Kidney epithelial cell (primary cell): Measurements from ENCODE around the gene ELOVL6. TPM values are rescaled to one million over a fixed set of nuclear protein-coding genes. Genes with fewer than 3 reads are reported as not detected.

ENCODE experiments used
- DNase-seq: peaks from one replicate; pipeline ENCODE4 v3.0.0-alpha.2; 2010; ENCODE audit warnings: low read depth
- H3K27me3 ChIP-seq: 2 replicates; pipeline ENCODE4 v1.6.0; 2011; ENCODE audit warnings: low read length; ENCODE audit not compliant: control insufficient read depth, insufficient read depth
- H3K36me3 ChIP-seq: 2 replicates; pipeline ENCODE4 v1.5.1; 2011; ENCODE audit warnings: low read length; ENCODE audit not compliant: control insufficient read depth, insufficient read depth
- H3K4me3 ChIP-seq: 2 replicates; pipeline ENCODE4 v1.5.1; 2011; ENCODE audit warnings: low read depth, mild to moderate bottlenecking, control low read depth, low read length
- total RNA-seq: library from RNA; depleted of rRNA; stranded (reverse); fragments of >200 nt; gene quantifications from 2 replicates; pipeline ENCODE4 v1.2.3, GENCODE V29; 2015
- TF ChIP-seq, protein P1 (sequence below): IDR thresholded peaks from 2 replicates; pipeline ENCODE4 v1.5.1; 2011; ENCODE audit warnings: mild to moderate bottlenecking, moderate library complexity, low read length, control low read depth, inconsistent platforms; ENCODE audit not compliant: insufficient read depth, poor library complexity, severe bottlenecking

The ELOVL6 gene
- total RNA-seq, 1 donor from 2014 or later = 21.6 TPM

DNA sequence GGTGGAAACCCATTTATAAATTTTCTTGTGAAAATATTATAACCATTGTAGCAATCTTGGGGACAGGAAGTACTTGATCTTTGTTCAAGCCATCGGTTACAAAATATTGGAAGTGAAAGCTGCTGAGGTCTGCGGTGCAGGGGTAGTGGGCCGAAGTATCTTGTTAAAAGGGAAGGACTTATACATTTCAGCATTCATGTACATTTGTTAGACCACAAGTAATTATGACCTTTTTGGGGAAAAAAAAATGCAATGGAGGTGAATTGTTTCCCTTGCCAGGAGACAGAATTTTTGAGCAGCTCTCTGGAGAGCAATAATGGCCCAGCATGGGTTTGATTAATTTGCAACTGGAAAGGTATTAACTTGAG, 164.4 kb downstream of the ELOVL6 start:
- TF ChIP-seq, protein P1, sequence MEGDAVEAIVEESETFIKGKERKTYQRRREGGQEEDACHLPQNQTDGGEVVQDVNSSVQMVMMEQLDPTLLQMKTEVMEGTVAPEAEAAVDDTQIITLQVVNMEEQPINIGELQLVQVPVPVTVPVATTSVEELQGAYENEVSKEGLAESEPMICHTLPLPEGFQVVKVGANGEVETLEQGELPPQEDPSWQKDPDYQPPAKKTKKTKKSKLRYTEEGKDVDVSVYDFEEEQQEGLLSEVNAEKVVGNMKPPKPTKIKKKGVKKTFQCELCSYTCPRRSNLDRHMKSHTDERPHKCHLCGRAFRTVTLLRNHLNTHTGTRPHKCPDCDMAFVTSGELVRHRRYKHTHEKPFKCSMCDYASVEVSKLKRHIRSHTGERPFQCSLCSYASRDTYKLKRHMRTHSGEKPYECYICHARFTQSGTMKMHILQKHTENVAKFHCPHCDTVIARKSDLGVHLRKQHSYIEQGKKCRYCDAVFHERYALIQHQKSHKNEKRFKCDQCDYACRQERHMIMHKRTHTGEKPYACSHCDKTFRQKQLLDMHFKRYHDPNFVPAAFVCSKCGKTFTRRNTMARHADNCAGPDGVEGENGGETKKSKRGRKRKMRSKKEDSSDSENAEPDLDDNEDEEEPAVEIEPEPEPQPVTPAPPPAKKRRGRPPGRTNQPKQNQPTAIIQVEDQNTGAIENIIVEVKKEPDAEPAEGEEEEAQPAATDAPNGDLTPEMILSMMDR = no peak
- no peak overlapping the region for H3K4me3 ChIP-seq
- H3K36me3 ChIP-seq = no peaks in the 10 kb centered on the region
- no peaks in the 10 kb centered on the region for H3K27me3 ChIP-seq
- DNase-seq = no peak

DNA sequence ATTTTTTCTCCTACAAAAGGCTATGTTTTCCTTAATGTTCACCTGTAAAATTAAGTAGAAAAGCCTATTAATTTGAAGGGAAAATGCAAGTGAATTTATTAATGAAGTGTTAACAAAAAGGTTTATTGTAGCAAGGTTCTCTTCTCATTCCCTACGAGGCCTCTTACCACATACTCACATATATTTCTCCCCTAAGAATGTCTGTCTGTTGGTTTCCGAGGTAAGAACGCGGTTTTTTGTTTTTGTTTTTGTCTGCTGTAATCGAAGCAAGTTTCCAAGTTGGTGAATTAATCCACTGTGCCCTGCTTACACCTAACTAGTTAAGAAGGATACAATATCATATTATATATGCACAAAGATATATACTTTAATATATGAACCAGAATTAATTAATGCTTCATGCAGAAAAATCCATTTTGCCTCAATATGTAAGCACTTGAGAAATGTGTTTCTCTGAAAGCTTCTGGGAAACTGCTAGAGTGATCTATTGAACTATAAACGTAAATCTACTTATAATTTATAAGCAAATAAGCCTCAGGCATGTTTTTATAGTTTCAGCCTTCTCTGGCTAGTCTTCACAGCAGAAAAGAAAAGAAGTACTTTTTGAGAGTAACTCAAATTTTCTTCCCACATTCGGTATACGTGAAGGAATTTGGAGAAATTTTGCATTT, 164.9 kb downstream of the ELOVL6 start:
- no peak for DNase-seq
- no peaks in the 10 kb centered on the region for H3K36me3 ChIP-seq
- TF ChIP-seq, protein P1 = no peak
- no peaks in the 10 kb centered on the region for H3K27me3 ChIP-seq
- H3K4me3 ChIP-seq = no peak overlapping the region

DNA sequence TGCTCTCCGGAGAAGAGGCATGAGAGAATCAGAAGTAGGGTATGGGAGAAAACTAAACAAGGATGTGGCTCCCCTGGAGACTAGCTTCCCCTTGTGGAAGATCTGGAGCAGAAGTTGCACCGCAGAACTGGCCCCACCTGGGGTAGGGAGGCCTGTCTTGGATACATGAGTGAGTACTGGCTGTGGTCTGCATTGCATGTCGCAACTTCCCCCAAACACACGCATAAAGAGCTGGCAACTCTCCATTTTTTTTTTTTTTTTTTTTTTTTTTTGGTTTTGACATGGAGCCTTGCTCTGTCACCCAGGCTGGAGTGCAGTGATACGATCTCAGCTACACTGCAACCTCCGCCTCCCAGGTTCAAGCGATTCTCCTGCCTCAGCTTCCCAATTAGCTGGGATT, 165.8 kb downstream of the ELOVL6 start:
- Histone ChIP-seq H3K27me3 (no peaks in the 10 kb centered on the region), H3K36me3 (no peaks in the 10 kb centered on the region), H3K4me3 (no peak overlapping the region)
- TF ChIP-seq, protein P1 = no peak
- no peak for DNase-seq

DNA sequence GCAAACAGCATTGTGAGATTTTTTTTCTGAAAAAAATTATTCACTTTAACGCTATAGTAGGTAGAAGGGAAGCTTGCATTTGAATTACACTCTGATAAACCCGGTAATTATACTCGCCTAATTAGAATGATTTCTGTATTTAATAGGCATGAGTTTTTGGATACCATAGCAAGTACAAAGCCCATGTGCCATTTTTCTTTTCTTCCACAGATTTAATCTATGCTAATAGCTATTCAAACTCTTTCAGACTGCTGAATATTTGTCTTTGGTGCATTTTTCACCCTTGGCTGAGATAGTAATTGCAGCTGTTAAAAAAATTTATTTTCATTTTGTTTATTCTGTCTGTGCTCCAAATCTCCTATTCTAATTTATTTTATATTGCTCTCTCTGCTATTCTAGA, 172.7 kb downstream of the ELOVL6 start:
- Histone ChIP-seq H3K27me3 (no peaks in the 10 kb centered on the region), H3K36me3 (no peaks in the 10 kb centered on the region), H3K4me3 (no peak overlapping the region)
- TF ChIP-seq, protein P1 = no peak
- DNase-seq = no peak

DNA sequence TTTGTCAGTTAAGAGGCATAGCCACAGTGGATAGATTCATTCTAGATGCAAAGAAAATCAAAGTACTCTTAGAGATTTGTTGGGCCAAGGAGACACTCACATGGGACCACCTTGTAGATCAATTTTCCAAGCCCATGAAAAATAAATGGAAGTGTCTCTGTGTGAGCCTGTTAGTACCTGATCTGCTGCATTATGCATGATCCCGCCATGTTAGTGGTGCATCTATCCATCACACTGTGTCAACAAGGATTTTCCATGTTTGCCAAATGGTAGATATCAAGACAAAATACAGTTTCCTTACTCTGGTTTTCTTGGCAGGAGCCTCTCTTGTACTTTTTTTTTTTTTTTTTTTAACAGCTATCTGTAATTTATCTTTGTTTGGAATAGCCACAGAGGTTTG, 173.4 kb downstream of the ELOVL6 start:
- no peak for DNase-seq
- TF ChIP-seq, protein P1 = no peak
- no peaks in the 10 kb centered on the region for H3K27me3 ChIP-seq

DNA sequence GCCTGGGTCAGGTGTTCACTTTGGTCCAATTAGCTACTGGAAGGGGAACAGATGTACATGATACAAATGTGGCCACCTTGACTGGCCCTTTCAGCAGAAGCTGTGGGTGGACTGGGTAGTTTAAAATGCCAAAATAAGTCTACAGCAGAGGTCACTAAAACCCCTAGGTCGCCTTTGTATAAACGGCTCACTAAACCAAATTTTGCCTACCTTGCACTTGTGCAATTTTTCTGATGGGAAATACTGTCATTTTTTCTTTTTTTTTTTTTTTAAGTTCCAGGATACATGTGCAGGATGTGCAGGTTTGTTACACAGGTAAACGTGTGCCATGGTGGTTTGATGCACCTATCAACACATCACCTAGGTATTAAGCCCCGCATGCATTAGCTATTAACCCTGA, 176.0 kb downstream of the ELOVL6 start:
- no peak for DNase-seq
- Histone ChIP-seq H3K36me3 (no peaks in the 10 kb centered on the region), H3K27me3 (no peaks in the 10 kb centered on the region), H3K4me3 (no peak overlapping the region)
- TF ChIP-seq, protein P1 = no peak

More for the DNA sequence above, 173.4 kb downstream of the ELOVL6 start:
- no peak overlapping the region for H3K4me3 ChIP-seq
- H3K36me3 ChIP-seq = no peaks in the 10 kb centered on the region
